ENCODE measurements around the gene RASAL3. TPM values are rescaled to one million over a fixed set of nuclear protein-coding genes. Genes with fewer than 3 reads are reported as not detected.

The RASAL3 gene
- total RNA-seq, 2 donors from 2014 or later = 1.7 to 2.0 TPM

DNA sequence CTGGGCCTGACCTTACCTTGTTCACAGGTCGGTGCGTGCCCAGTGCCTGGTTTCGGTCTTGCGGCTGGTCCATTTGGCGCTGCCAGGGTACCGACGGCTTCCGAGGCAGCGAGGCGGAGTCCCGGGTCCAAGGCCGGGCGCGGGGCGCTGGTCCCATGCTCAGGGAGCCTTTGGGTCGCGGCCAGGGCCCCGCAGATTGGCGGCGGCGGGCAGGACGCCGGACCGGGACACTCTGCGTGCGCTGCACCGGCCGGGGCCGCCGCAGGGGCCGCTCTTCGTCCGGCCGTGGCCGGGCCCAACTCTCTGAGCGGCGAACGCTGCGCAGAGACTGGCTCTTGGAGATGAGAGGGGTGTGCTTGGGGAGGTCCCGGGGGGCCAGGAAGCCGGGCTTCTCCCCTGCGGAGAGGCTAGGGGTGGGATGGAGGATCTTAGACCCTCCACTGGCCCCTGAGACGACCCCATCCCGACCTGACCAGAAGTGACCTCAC lies 11.2 kb downstream of the RASAL3 start:
- ATAC-seq (peak; percentile 16 to 32), DNase-seq (no peak)

DNA sequence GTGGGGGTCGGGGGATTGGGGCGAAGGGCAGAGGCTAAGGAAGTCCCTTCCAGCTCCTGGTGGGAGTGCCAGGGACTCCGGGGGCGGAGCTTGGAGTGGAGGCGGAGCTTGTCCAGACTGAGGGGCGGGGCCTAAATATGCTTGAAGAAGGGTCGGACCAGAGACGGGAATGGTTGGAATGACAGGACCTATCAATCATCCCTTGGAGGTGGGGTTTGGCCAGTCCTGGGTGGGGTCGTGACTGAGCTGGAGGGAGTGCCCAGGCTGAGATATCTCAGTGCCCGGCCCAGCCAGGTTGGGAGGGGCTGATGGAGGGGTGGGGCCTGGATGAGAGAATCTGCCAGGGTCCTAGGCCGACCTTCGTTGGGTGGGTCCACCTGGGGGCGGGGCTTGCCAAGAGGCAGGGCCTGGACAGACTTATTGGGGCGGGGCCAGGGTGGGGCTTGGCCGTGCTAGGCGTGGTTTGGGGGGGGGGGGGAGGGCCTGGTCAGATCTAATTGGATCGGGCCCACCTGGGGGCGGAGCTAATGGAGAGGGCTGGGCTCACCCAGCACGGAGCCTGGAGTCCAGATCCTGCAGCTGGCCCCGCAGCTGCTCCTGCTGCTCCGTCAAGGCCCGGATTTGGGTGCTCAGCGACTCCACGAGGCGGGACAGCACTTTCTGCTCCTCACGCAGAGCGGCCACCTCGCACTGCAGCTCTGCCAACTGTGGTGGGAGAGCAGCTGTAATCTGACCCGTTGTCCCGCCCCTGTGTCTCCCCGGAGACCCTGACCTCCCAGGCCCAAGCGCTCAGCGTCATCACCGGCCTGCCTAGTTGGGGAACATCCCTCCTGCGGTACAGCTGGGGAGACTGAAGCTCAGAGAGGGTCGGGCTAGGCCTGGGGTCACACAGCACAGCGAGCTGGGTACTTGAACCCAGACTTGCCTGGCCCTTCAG lies 12.0 kb downstream of the RASAL3 start:
- peak; percentile 73 to 84 for ATAC-seq
- intact Hi-C loops (cut with DNase I) = loop anchor here (10.0 kb wide), 1 partner anchor 102 kb away; no protein-coding TSS in a partner anchor

More for the DNA sequence above, 11.2 kb downstream of the RASAL3 start:
- intact Hi-C loops (cut with DNase I) = loop anchor here (10.0 kb wide), 1 partner anchor 102 kb away; no protein-coding TSS in a partner anchor

DNA sequence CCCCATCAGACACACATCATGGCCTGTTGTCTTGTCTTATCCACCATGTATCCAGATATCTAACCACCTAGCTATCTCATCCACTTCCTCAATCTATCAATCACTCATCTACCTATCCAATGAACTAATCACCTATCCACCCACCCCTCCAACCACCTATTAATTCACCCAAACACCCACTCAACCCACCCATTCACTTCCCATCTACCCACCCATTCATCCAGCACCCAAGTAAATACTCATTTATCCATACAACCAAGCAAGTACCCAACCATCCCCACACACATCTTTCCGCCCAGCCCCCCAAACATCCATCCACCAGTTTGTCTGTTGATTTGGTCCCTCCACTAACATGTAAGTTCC lies 13.8 kb downstream of the RASAL3 start:
- no peak for ATAC-seq
- intact Hi-C loops (cut with DNase I) = loop anchor here (10.0 kb wide), 1 partner anchor 104 kb away; no protein-coding TSS in a partner anchor
- no peak for DNase-seq

More for the DNA sequence above, 12.0 kb downstream of the RASAL3 start:
- peak; percentile 95 for DNase-seq

DNA sequence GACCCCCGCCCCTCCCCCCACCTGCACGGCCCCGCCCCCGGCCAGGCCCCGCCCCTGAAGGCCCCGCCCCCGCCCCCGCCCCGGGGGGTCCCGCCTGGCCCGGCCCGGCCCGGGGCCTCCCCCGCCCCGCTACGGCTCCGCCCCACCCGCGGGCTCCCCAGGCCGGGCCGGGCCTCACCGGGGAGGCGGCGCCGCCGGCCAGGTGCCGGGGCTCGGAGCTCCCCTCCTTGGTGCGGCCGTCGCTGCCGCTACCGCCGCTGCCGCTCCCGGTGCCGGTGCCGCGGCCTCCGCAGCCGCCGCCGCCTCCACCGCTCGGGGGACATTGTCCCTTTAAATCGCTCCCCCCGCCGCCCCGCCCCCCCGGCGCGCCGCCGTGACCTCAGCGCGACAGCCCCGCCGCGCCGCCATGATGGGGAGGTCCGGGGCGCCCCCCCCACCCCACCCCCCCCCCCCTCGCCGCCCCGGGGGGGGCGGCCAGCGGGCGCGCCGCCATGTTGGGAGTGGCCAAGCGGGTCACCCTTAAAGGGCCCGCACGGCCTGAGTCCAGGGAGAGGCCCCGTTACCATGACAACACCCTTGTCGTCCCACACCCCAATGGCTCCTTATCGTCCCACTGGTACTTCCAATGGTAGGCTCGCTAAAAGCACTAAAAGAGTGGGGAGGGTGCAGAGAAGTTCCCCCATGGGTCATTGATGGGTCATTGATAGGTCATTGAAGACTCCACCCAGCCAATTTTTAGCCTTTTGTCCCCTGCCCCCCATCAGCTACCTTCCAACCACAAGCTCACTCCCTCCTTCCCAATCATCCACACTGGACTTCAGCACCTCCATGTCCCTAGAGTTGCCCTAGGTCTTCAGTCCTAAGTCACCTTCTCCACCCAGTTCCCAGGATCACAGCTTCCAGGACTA lies 14.5 kb downstream of the RASAL3 start, which contains the start of gene WIZ:
Gene WIZ, minus strand, starts transcription at position 337 of the 908 bp plus-strand sequence. CDS start 1,649 bp downstream, outside the sequence.
- intact Hi-C loops (cut with DNase I) = loop anchor here (10.0 kb wide), 1 partner anchor 105 kb away; no protein-coding TSS in a partner anchor

GRCh38 chr19:15448778-15449619 lies 15.3 kb downstream of the RASAL3 start:
- no peak for ATAC-seq
- DNase-seq = no peak
- intact Hi-C loops (cut with DNase I) = no loop called here

More for the DNA sequence above, 14.5 kb downstream of the RASAL3 start, which contains the start of gene WIZ:
- peak; percentile 91 for DNase-seq
- ATAC-seq = peak; percentile 7 to 53

- DNase-seq = no peak
- intact Hi-C loops (cut with DNase I) = no loop called here
Observed at GRCh38 chr19:15448044-15448777, 16.1 kb downstream of the RASAL3 start.

DNA sequence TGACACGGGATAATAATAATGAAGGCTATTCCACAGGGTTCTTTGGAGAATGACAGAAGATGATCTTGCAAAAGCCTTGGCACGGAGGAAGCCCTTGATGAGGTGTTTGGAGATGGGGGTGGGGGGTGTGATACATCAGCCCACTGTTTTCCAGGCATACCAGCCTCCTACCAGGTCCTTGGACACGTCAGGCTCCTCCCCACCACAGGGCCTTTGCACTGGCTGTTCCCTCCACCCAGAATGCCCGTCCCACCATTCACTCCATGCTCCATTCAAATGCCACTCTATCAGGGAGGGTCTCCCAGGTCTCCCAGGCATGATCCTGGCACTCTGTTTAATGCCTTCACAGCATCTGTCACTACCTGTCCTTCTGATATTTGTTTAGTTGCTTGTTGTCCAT lies 17.3 kb downstream of the RASAL3 start:
- ATAC-seq = no peak
- no peak for DNase-seq
- intact Hi-C loops (cut with DNase I) = no loop called here

More at GRCh38 chr19:15448044-15448777, 16.1 kb downstream of the RASAL3 start:
- ATAC-seq = no peak

DNA sequence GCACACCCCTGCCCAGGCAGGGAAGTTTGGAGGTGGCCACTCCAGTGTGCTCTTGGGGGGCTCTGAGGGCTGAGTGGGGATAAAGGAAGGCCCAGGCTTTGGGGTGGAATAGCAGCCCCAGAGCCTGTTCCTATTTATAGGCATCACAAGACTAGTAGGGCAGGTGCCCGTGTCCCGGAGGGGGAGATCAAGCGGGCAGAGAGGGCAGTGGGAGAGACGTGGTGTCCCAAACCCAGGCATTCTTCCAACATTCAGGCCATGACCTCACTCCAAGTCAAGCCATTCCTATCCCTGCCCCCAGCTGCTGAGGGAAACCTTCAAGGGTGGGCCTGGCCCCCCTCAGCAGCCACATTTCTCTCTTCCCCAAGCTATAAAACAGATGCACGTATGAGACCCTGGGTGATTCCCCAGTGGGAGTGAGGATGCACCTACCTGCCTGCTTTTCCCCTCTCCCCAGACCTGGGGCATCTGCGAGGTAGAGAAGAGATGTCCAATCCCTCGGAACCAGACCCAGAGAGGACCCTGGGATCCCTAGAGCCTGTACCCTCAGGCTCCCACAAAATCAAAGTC lies 18.5 kb downstream of the RASAL3 start:
- DNase-seq = no peak
- ATAC-seq = peak; percentile 21 to 41
- intact Hi-C loops (cut with DNase I) = no loop called here

DNA sequence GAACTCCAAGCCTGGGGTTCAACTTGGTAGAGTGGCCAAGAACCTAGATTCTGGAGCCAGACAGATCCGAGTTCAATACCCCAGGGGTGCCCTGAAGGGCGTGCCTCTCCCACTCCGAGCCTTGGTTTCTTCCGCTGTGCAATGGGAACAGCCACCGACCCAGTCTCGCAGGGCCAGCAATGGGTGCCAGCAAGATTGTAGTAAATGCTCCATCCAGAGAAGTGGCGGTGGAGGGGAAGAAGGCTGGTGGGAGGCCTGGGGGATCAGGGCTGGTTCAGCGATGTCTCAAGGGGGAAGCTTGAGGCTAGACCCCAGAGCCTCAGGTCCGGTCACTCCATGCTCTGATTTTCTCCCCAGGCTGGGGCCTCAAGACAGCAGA lies 19.1 kb downstream of the RASAL3 start:
- no peak for ATAC-seq
- intact Hi-C loops (cut with DNase I) = no loop called here
- no peak for DNase-seq

DNA sequence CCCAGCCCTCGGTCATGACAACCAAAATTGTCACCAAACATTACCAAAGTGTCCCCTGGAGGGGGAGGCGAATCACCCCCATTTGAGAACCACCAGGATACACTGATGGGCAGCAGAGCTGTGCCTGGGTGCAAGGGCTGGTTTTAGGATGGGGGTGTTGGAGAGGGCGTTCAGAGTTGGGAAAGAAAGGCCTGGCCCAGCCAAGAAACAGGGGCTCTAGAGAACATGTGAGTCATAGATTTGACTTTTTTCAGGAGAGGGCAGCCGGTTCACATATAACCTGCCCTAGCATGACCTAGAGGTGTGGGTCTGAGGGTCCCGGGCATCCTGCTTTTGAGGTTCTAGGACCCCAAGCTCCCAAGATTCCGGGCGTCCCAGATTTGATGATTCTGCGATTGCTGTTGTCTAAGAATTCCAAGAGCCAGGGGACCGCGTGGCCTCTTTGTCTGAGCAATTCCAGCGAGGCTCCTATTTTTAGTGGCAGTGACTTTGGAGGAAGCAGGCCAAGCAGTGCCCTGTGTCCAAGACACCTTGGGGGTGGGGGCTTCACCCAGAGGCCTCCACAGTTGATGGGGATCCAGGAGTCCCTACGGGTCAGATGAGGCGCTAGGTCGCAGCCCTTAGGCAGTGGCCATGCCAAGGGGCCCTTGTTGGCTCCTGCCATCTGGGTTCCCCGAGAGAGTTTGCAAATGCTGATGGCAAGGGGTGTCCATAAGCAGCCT lies 19.7 kb downstream of the RASAL3 start:
- intact Hi-C loops (cut with DNase I) = no loop called here
- peak in 1 of 2 donors; percentile 18 for ATAC-seq
- no peak for DNase-seq

- intact Hi-C loops (cut with DNase I) = no loop called here
Observed at GRCh38 chr19:15443838-15444237, 20.5 kb downstream of the RASAL3 start.

GRCh38 chr19:15443325-15443724 lies 21.0 kb downstream of the RASAL3 start:
- DNase-seq (no peak), ATAC-seq (no peak)
- intact Hi-C loops (cut with DNase I) = no loop called here

More at GRCh38 chr19:15443838-15444237, 20.5 kb downstream of the RASAL3 start:
- ATAC-seq (peak; percentile 44 to 69), DNase-seq (no peak)

DNA sequence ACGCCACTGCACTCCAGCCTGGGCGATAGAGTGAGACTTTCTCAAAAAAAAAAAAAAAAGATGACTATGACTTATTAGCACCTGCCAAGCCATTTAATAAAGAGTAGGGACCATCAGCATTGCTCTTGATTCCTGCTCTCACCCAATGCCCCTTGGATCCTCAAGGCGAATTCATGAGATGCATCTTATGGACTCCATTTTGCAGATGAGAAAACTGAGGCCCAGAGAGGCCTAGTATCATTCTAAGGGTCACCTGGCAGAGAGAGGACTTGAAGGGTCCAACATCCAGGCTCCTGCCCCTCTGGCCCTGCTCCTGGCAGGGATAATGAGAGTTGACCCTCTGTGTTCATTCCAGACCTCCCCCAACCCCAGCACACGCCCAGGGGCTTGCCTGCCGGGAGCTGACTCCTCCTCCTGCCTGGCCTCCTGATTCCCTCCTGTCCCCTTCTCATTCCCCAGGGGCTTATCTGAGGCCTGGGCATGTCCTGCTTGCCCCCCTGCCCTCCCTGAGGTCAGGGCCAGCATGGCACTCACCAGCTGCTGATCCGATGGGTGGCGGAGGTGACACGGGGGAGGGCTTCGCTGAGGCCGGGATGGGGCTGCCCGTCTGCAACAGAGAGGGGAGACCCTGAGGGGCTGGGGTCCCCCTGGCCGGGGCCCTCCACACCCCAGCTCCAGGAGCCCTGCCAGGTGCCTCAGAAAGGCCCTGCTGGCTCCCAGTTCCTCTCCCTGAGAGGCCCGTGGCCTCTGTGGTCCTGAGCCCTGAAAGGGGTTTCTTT lies 22.0 kb downstream of the RASAL3 start:
- intact Hi-C loops (cut with DNase I) = no loop called here
- ATAC-seq (no peak), DNase-seq (no peak)

DNA sequence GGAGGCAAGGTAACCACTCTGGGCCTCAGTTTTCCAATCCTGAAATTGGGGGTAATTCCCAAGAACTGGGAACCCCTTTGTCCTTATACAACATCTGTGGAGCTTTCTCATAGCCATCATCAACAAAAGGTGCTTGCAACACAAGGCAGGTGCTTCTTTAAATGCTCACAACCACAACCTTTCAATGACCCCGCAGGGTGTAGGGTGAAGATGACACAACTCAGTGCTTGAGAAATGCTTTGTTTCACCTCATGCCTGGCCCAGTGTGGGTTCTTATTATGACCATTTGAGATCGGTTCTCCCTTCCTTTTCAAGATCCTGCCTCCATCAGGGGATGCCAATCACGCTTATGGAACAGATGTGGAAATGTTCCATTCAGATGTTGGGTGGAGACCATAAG lies 23.0 kb downstream of the RASAL3 start:
- intact Hi-C loops (cut with DNase I) = no loop called here
- ATAC-seq = no peak
- DNase-seq = no peak

- intact Hi-C loops (cut with DNase I) = no loop called here
- no peak for ATAC-seq
- DNase-seq = no peak
Observed at GRCh38 chr19:15439821-15440641, 24.3 kb downstream of the RASAL3 start.
